Endothelial cell (in vitro differentiated cells): ENCODE measurements around the gene NAT16. TPM values are rescaled to one million over a fixed set of nuclear protein-coding genes. Genes with fewer than 3 reads are reported as not detected.

ENCODE experiments used
- DNase-seq: peaks from one replicate; pipeline ENCODE4 v3.0.0; 2021; ENCODE audit warnings: low spot score
- H3K27ac Mint-ChIP-seq: one replicate; pipeline ENCODE4 v1.8.0; 2021; ENCODE audit warnings: mixed read lengths, inconsistent platforms; ENCODE audit not compliant: unreplicated experiment
- H3K27me3 Mint-ChIP-seq: one replicate; pipeline ENCODE4 v1.8.0; 2021; ENCODE audit warnings: mild to moderate bottlenecking, moderate library complexity, mixed read lengths, inconsistent platforms; ENCODE audit not compliant: unreplicated experiment
- H3K36me3 Mint-ChIP-seq: one replicate; pipeline ENCODE4 v1.8.0; 2021; ENCODE audit warnings: mild to moderate bottlenecking, low read depth, mixed read lengths, inconsistent platforms; ENCODE audit not compliant: unreplicated experiment
- H3K4me1 Mint-ChIP-seq: one replicate; pipeline ENCODE4 v1.8.0; 2021; ENCODE audit warnings: mild to moderate bottlenecking, mixed read lengths, inconsistent platforms; ENCODE audit not compliant: unreplicated experiment
- H3K4me3 Mint-ChIP-seq: one replicate; pipeline ENCODE4 v1.8.0; 2021; ENCODE audit warnings: mild to moderate bottlenecking, mixed read lengths, inconsistent platforms; ENCODE audit not compliant: unreplicated experiment
- H3K9me3 Mint-ChIP-seq: one replicate; pipeline ENCODE4 v1.8.0; 2021; ENCODE audit warnings: mixed read lengths, inconsistent platforms; ENCODE audit not compliant: unreplicated experiment
- CTCF ChIP-seq: fragments of 200-600 bp; sonication (generic); IDR thresholded peaks from one replicate; pipeline ENCODE4 v1.5.0; 2021; ENCODE audit warnings: antibody characterized with exemption; ENCODE audit not compliant: unreplicated experiment
- total RNA-seq: library from RNA; stranded (reverse); fragmentation: NEBNext Ultra II Directional; extraction: Animal tissue kit (Norgen Biotek cat#: 25700); gene quantifications from one replicate; pipeline ENCODE4 v1.2.1, GENCODE V29; 2021; ENCODE audit not compliant: unreplicated experiment

The NAT16 gene
- total RNA-seq, 1 donor from 2014 or later: not detected

- H3K9me3 Mint-ChIP-seq: no peaks in the 10 kb centered on the region
- DNase-seq: no peak
- peaks cover 18% of the 10 kb centered on the region for H3K4me1 Mint-ChIP-seq
- no peak overlapping the region for H3K27ac Mint-ChIP-seq
- TF ChIP-seq CTCF: no peak
- peaks cover 18% of the 10 kb centered on the region for H3K36me3 Mint-ChIP-seq
- peaks cover 16% of the 10 kb centered on the region for H3K27me3 Mint-ChIP-seq
- no peak overlapping the region for H3K4me3 Mint-ChIP-seq
These were observed 40.2 kb upstream of the NAT16 start for GRCh38 chr7:101220295-101220694.

- Mint-ChIP-seq H3K4me3 (peak overlapping the region; percentile 97), H3K9me3 (no peaks in the 10 kb centered on the region), H3K27me3 (peaks cover 19% of the 10 kb centered on the region), H3K27ac (peak overlapping the region; percentile 97), H3K4me1 (peaks cover 18% of the 10 kb centered on the region), H3K36me3 (peaks cover 4% of the 10 kb centered on the region)
- TF ChIP-seq CTCF: no peak
- DNase-seq: no peak
These were observed 38.4 kb upstream of the NAT16 start for GRCh38 chr7:101218236-101219125.

DNA sequence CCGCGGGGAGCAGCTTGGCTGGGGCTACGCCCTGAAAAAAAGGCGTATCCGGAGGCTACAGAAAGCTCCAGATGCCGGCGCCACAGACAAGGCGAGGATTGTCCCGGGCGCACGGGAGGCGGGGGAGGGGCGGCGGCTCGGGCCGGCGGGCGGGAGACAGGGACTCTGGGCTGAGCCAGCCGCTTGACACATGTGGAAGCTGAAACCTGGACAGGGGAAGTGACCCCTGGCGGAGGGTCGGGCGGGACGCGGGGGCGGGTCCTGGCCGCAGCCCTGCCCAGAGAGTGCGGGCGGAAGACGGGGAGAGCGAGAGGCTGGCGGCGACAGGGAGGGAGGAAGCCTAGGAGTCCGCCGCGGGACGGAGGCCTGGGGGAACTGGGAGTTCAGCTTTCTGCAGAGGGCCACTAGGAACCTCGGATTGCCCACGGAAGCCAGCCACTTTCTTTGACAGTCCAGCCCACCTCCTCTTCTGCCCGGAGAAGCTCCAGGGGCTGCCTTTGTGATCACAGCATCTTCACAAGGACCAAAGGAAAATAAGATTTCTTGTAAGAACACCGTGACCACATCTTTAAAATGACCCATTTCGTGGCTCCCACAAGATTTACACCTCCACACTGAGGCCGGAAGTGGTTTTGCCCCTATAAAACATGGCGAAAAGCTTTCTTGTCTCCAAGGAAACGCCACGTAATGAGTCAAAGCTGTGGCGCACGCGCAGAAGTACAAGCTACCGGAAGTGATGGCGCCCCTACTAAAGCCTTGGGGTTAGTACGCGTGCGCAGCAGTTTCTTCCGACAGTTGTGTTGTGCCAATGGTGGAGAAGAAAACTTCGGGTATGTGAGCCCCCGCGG lies 37.5 kb upstream of the NAT16 start, which contains the start of the genes PLOD3 and ZNHIT1:
Gene PLOD3 (minus strand): TSS at position 194 of the 848 bp plus-strand sequence. CDS start 307 bp downstream, outside the sequence.
Gene ZNHIT1 (plus strand): TSS at position 778 of the 848 bp plus-strand sequence. CDS start 31 bp downstream, at position 809.
- Mint-ChIP-seq H3K9me3 (no peaks in the 10 kb centered on the region), H3K27me3 (peaks cover 15% of the 10 kb centered on the region), H3K36me3 (no peaks in the 10 kb centered on the region), H3K4me3 (peak within 1 kb of the TSS; percentile 97), H3K4me1 (peaks cover 18% of the 10 kb centered on the region), H3K27ac (peak within 1 kb of the TSS; percentile 97)
- peak; percentile 91 for DNase-seq
- peak; percentile 25 for TF ChIP-seq CTCF

DNA sequence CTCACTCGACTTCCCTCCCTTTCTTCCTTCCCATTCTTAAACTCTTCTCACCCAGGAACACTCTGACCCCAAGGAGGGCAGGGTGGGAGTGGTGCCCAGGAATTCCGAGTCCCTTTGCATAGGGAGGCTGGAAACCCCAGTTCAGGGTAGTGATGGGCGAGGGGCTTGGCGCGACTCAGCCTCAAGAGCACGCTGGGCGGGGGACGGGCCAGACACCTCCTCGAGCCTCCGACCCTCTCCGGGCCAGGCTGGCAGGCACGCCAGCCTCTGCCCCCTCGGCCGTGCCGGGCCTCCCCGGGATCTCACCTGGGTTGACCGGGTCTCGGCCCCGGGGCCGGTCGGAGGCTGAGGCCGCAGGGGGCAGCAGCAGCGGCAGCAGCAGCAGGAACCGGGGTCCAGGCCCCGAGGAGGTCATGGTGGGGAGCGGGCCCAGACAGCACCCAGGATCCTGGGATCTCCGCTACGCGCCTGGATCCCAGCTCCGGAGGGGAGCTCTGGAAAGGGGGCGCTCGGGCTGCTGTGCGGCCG lies 36.8 kb upstream of the NAT16 start:
- Mint-ChIP-seq H3K27ac (peak overlapping the region; percentile 97), H3K4me3 (peak overlapping the region; percentile 97), H3K9me3 (no peaks in the 10 kb centered on the region), H3K4me1 (peaks cover 17% of the 10 kb centered on the region), H3K27me3 (peaks cover 15% of the 10 kb centered on the region), H3K36me3 (no peaks in the 10 kb centered on the region)
- DNase-seq: peak; percentile 31
- TF ChIP-seq CTCF: no peak
